ENCODE results near the gene OR52J3.

OR52J3 gene

GRCh38 chr11:5065027-5065426 lies 18.7 kb downstream of the OR52J3 start:
- DNase-seq (ENCODE audit: extremely low read depth, low read depth) = no peak

GRCh38 chr11:5069272-5069671 lies 22.9 kb downstream of the OR52J3 start, which contains the start of gene OR52E1:
Gene OR52E1 (plus strand): TSS chr11:5069572.
- no peak for DNase-seq (ENCODE audit: extremely low read depth, low read depth)
- no peak for TF ChIP-seq CTCF (IDR thresholded peaks at IDR 0.05; ENCODE audit: low read depth, low read length)

More at GRCh38 chr11:5065027-5065426, 18.7 kb downstream of the OR52J3 start:
- no peak for TF ChIP-seq CTCF (IDR thresholded peaks at IDR 0.05; ENCODE audit: low read depth, low read length)

- no peak for DNase-seq (ENCODE audit: extremely low read depth, low read depth)
- TF ChIP-seq CTCF (IDR thresholded peaks at IDR 0.05; ENCODE audit: low read depth, low read length) = no peak
Observed at GRCh38 chr11:5071799-5072198, 25.5 kb downstream of the OR52J3 start.

- TF ChIP-seq CTCF (IDR thresholded peaks at IDR 0.05; ENCODE audit: low read depth, low read length) = no peak
- DNase-seq (ENCODE audit: extremely low read depth, low read depth) = no peak
Observed at GRCh38 chr11:5081405-5081804, 35.1 kb downstream of the OR52J3 start.

GRCh38 chr11:5083602-5084001 lies 37.3 kb downstream of the OR52J3 start:
- TF ChIP-seq CTCF (IDR thresholded peaks at IDR 0.05; ENCODE audit: low read depth, low read length) = no peak
- no peak for DNase-seq (ENCODE audit: extremely low read depth, low read depth)

GRCh38 chr11:5088556-5088955 lies 42.2 kb downstream of the OR52J3 start:
- no peak for TF ChIP-seq CTCF (IDR thresholded peaks at IDR 0.05; ENCODE audit: low read depth, low read length)

GRCh38 chr11:5090668-5091067 lies 44.3 kb downstream of the OR52J3 start:
- TF ChIP-seq CTCF (IDR thresholded peaks at IDR 0.05; ENCODE audit: low read depth, low read length) = no peak
- no peak for DNase-seq (ENCODE audit: extremely low read depth, low read depth)

More at GRCh38 chr11:5088556-5088955, 42.2 kb downstream of the OR52J3 start:
- no peak for DNase-seq (ENCODE audit: extremely low read depth, low read depth)

Data from AG09319 (cell line).